ENCODE measurements around the gene ACAP3.

Gene ACAP3

DNA sequence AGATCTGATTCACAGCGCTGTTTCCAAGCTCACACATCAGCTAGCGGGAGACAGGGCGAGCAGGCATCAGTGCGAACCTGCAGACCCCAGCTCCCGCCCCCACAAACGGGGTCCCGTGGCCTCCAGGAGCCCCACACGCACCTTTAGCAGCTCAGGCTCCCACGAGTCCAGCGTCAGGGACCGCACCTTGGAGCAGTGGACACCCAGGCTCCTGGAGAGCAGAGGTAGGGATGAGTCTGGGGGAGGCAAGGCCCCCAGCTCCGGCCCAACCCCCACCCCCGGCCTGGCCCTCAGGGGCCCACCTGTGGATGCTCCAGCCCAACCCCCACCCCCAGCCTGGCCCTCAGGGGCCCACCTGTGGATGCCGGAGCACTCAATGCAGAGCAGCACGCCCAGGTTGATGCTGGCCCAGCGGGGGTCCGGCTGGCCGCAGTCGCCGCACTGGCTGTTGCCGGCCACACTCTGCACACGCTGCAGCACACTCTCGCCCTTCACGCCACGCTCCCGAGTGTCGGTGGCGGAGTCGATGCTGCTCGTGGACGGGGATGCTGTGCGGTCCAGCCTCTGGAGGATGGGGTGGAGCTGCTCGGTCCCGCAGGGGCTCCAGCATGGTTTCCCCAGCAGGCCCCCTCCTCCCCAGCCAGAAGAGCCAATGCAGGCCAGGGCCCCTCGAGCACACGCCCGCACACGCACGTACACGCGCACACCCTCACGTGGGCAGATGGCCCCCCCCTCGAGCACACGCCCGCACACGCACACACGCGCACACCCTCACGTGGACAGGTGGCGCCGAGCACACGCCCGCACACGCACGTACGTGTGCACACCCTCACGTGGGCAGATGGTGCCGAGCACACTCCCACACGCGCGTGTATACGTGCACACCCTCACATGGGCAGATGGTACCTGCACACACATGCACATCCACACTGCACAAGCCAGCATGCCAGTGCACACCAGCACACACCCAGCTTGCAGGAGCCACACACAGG, 11.4 kb downstream of the ACAP3 start:
- no peak overlapping the region for H3K9ac ChIP-seq (ENCODE audit: low read depth, low read length, poor library complexity, severe bottlenecking)
- no peaks in the 10 kb centered on the region for H3K4me1 ChIP-seq (ENCODE audit: insufficient read depth, low read length, poor library complexity, severe bottlenecking)
- H4K20me1 ChIP-seq (ENCODE audit: insufficient read depth, low read length, poor library complexity, severe bottlenecking): no peaks in the 10 kb centered on the region

GRCh38 chr1:1295154-1295923, 12.4 kb downstream of the ACAP3 start:
- Histone ChIP-seq H3K36me3 (ENCODE audit: insufficient read depth, low read length) (no peaks in the 10 kb centered on the region), H3K9me3 (ENCODE audit: insufficient read depth, low read depth, low read length) (no peaks in the 10 kb centered on the region), H3K9me2 (replicated peaks; ENCODE audit: low read depth, low read length) (no peaks in the 10 kb centered on the region)

More for the DNA sequence above, 11.4 kb downstream of the ACAP3 start:
- H3K4me3 ChIP-seq (ENCODE audit: low read length, poor library complexity, severe bottlenecking): no peak overlapping the region
- no peak for TF ChIP-seq EZH2phosphoT487 (IDR thresholded peaks at IDR 0.05; ENCODE audit: borderline replicate concordance)
- TF ChIP-seq, protein P1, sequence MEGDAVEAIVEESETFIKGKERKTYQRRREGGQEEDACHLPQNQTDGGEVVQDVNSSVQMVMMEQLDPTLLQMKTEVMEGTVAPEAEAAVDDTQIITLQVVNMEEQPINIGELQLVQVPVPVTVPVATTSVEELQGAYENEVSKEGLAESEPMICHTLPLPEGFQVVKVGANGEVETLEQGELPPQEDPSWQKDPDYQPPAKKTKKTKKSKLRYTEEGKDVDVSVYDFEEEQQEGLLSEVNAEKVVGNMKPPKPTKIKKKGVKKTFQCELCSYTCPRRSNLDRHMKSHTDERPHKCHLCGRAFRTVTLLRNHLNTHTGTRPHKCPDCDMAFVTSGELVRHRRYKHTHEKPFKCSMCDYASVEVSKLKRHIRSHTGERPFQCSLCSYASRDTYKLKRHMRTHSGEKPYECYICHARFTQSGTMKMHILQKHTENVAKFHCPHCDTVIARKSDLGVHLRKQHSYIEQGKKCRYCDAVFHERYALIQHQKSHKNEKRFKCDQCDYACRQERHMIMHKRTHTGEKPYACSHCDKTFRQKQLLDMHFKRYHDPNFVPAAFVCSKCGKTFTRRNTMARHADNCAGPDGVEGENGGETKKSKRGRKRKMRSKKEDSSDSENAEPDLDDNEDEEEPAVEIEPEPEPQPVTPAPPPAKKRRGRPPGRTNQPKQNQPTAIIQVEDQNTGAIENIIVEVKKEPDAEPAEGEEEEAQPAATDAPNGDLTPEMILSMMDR (conservative IDR thresholded peaks at IDR 0.05; ENCODE audit: low read length): no peak
- H3K4me2 ChIP-seq (ENCODE audit: low read depth, low read length, poor library complexity, severe bottlenecking): no peak overlapping the region
- no peaks in the 10 kb centered on the region for H3K27me3 ChIP-seq (ENCODE audit: insufficient read depth, low read length, poor library complexity, severe bottlenecking)
- H3K36me3 ChIP-seq (ENCODE audit: insufficient read depth, low read length): no peaks in the 10 kb centered on the region
- H3K9me2 ChIP-seq (replicated peaks; ENCODE audit: low read depth, low read length): no peaks in the 10 kb centered on the region
- no peak overlapping the region for H2AFZ ChIP-seq (ENCODE audit: low read length)
- no peaks in the 10 kb centered on the region for H3F3A ChIP-seq (ENCODE audit: low read depth)
- H3K79me2 ChIP-seq (ENCODE audit: insufficient read depth, low read length): no peaks in the 10 kb centered on the region
- H3K9me3 ChIP-seq (ENCODE audit: insufficient read depth, low read depth, low read length): no peaks in the 10 kb centered on the region

GRCh38 chr1:1294250-1294890, 13.4 kb downstream of the ACAP3 start:
- Histone ChIP-seq H4K20me1 (ENCODE audit: insufficient read depth, low read length, poor library complexity, severe bottlenecking) (no peaks in the 10 kb centered on the region), H3K9me3 (ENCODE audit: insufficient read depth, low read depth, low read length) (no peaks in the 10 kb centered on the region), H3K9me2 (replicated peaks; ENCODE audit: low read depth, low read length) (no peaks in the 10 kb centered on the region), H3F3A (ENCODE audit: low read depth) (no peaks in the 10 kb centered on the region), H3K4me1 (ENCODE audit: insufficient read depth, low read length, poor library complexity, severe bottlenecking) (no peaks in the 10 kb centered on the region), H3K36me3 (ENCODE audit: insufficient read depth, low read length) (no peaks in the 10 kb centered on the region), H3K4me2 (ENCODE audit: low read depth, low read length, poor library complexity, severe bottlenecking) (no peak overlapping the region), H2AFZ (ENCODE audit: low read length) (no peak overlapping the region), H3K9ac (ENCODE audit: low read depth, low read length, poor library complexity, severe bottlenecking) (no peak overlapping the region), H3K27me3 (ENCODE audit: insufficient read depth, low read length, poor library complexity, severe bottlenecking) (no peaks in the 10 kb centered on the region), H3K79me2 (ENCODE audit: insufficient read depth, low read length) (no peaks in the 10 kb centered on the region), H3K4me3 (ENCODE audit: low read length, poor library complexity, severe bottlenecking) (no peak overlapping the region)
- TF ChIP-seq, protein P1 (conservative IDR thresholded peaks at IDR 0.05; ENCODE audit: low read length): no peak
- no peak for TF ChIP-seq EZH2phosphoT487 (IDR thresholded peaks at IDR 0.05; ENCODE audit: borderline replicate concordance)

More at GRCh38 chr1:1295154-1295923, 12.4 kb downstream of the ACAP3 start:
- no peak for TF ChIP-seq EZH2phosphoT487 (IDR thresholded peaks at IDR 0.05; ENCODE audit: borderline replicate concordance)
- TF ChIP-seq, protein P1 (conservative IDR thresholded peaks at IDR 0.05; ENCODE audit: low read length): no peak
- Histone ChIP-seq H3K79me2 (ENCODE audit: insufficient read depth, low read length) (no peaks in the 10 kb centered on the region), H3K4me2 (ENCODE audit: low read depth, low read length, poor library complexity, severe bottlenecking) (no peak overlapping the region), H3K9ac (ENCODE audit: low read depth, low read length, poor library complexity, severe bottlenecking) (no peak overlapping the region), H4K20me1 (ENCODE audit: insufficient read depth, low read length, poor library complexity, severe bottlenecking) (no peaks in the 10 kb centered on the region), H2AFZ (ENCODE audit: low read length) (no peak overlapping the region), H3K4me3 (ENCODE audit: low read length, poor library complexity, severe bottlenecking) (no peak overlapping the region), H3K27me3 (ENCODE audit: insufficient read depth, low read length, poor library complexity, severe bottlenecking) (no peaks in the 10 kb centered on the region), H3K4me1 (ENCODE audit: insufficient read depth, low read length, poor library complexity, severe bottlenecking) (no peaks in the 10 kb centered on the region), H3F3A (ENCODE audit: low read depth) (no peaks in the 10 kb centered on the region)

Measured in Loucy (cell line).